ENCODE measurements around the gene EGFR.

EGFR gene

GRCh38 chr7:55127622-55128081, 108.8 kb downstream of the EGFR start:
- no peak for DNase-seq (ENCODE audit: low read depth)

DNA sequence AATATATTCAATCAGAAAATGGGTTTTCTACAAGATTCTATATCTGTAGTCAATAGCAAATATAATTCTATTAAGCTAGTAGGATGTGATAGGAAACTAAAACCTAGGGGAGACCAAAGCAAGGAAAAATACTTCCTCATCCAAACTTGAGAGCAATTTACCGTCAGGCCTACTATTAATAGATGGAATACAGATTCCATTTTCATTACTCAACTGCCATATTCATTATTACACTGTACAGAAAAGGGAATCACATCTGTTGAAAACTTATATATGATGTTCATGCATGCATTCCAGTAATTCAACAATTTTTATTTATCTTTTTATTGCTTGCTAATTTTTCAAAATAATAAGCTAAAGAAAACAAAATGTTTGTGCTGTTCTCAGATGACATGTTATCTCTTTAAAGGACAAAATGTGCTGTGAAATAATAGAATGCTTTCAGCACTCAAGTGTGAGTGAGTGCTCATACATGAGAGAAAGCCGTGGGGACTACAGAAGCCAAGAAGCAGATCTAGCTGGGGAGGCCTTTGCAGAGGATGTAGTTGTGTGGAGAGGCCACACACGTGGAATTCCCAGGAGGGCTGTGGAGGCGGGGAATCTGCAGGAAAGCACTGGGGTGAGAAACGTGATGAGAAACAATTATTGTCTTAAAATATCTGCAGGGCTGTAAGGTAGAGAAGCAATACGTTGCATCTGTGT, 110.0 kb downstream of the EGFR start:
- no peak for DNase-seq (ENCODE audit: low read depth)

- no peak for DNase-seq (ENCODE audit: low read depth)
Observed at GRCh38 chr7:55129541-55130394, 111.0 kb downstream of the EGFR start.

GRCh38 chr7:55130395-55131141, 111.8 kb downstream of the EGFR start:
- no peak for DNase-seq (ENCODE audit: low read depth)

- DNase-seq (ENCODE audit: low read depth): no peak
Observed at GRCh38 chr7:55131142-55131929, 112.5 kb downstream of the EGFR start.

GRCh38 chr7:55132550-55132889, 113.7 kb downstream of the EGFR start:
- DNase-seq (ENCODE audit: low read depth): no peak

DNA sequence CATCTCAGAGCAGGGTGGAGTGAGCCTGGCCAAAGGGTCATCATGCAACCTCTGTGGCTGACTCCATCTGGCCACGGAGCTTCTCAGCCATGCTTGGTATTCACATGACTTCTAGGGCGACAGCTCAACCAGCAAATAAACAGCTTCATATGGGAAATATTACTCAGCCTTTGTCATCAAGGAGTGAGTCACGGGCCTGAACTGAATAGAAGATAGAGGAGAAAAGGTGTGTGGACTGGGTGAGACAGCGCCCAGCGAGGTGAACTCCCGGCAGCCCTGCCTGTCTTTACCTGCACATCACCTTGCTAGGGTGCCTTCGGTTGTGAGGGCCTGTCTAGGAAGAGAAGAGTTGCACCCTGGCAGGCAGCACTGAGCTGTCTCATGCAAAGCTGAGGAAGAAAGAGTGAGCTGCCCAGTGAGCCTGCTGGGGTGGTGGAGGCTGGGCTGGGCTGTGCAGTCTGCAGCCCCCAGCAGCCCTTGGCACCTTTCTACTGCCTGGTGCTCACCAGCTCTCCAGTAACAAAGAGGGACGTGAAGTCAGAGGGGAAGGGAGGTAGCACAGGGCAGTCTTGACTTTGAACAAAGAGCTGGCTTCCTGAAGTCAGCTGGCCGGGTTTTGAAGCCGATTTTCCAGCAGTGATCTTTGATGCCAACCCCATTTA, 114.2 kb downstream of the EGFR start:
- DNase-seq (ENCODE audit: low read depth): no peak

GRCh38 chr7:55133630-55134358, 115.0 kb downstream of the EGFR start:
- DNase-seq (ENCODE audit: low read depth): no peak

- DNase-seq (ENCODE audit: low read depth): no peak
Observed at GRCh38 chr7:55134359-55134725, 115.5 kb downstream of the EGFR start.

DNA sequence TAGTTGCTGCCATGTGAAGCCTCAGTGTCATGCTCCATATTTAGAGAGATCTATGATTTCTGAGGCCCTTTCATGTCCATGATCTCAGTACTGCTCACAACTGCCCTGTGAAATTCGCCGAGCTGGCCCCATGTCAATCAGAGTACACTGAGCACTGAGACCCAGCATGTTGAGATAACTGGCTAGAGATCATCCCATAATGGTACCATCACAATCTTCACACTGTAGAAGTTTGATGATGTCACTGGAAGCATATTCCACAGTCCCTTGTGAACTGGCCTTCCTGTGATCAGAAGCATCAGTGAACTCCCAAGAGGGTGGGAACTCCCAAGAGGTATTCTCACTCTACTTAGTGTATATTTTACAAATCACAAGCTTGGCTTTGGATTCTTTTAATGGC, 116.0 kb downstream of the EGFR start:
- DNase-seq (ENCODE audit: low read depth): no peak

- DNase-seq (ENCODE audit: low read depth): no peak
Observed at GRCh38 chr7:55135462-55135861, 116.6 kb downstream of the EGFR start.

DNA sequence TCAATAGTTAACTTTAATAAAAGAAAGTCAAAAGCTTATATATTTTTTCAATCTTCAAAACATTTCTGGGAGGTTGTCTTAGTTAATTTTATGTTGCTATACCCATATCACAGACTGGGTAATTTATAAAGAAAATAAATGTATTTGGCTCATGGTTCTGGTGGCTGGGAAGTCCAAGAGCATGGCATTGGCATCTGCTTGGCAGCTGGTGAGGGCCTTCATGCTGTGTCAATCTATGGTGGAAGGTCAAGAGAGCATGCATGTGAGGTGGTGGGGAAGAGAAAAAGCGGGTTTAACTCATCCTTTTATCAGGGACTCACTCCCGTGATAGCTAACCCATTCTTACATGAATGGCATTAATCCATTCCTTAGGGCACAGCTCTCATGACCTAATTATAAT, 119.8 kb downstream of the EGFR start:
- no peak for DNase-seq (ENCODE audit: low read depth)

- DNase-seq (ENCODE audit: low read depth): no peak
Observed at GRCh38 chr7:55140221-55140940, 121.6 kb downstream of the EGFR start.

GRCh38 chr7:55140941-55141278, 122.1 kb downstream of the EGFR start:
- DNase-seq (ENCODE audit: low read depth): no peak

- no peak for DNase-seq (ENCODE audit: low read depth)
Observed at GRCh38 chr7:55142919-55143600, 124.2 kb downstream of the EGFR start.

DNA sequence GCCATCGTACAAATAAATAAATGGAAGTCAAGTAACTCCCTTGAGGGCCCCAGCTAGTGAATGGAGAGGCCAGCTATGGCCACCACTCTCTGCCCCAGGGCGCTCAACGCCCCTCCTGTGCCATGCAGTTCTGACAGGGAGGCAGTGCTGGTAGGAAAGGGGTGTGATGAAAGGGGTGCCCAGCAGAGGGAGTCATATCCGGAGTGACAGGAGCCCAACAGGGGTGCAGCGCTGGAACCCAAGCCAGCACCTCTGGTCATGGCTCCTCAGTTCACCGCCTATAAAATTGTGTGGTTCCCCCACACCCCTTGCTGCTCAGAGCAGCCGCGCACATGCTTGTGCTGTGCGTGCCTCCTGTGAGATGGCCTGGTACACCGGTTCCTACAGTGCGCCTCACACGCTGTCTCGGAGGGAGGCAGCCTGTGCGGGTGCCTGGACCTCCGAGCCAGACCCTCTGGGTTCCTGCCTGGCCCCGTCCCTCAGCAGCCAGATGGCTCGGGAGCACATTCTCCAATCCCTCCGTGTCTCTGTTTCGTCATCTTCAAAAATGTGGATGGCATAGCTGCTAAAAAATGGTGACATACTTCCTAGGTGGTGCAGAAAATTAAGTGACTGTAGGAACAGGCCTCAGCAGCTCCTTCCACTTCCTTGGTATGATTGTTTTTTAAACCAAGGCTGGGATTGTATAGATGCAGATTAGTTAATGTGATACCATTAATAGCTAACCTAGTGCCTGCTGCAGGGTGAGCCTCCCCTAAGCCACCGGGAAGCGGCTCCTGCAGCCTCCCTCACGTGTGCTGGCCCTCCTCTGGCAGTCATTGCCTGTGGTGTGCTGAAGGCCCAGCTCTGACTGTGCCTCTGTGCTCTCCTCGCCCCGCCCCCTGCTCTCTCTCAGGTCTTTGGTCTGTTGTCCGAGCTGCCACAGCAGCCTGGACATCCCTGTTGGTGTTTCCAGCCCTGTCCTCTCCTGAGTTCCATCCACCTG, 125.8 kb downstream of the EGFR start:
- no peak for DNase-seq (ENCODE audit: low read depth)

- no peak for DNase-seq (ENCODE audit: low read depth)
Observed at GRCh38 chr7:55145606-55146005, 126.8 kb downstream of the EGFR start.

GRCh38 chr7:55147101-55147500, 128.3 kb downstream of the EGFR start:
- no peak for DNase-seq (ENCODE audit: low read depth)
